ENCODE results near the gene YIPF5.

Gene YIPF5

GRCh38 chr5:144134194-144134826 lies 36.1 kb downstream of the YIPF5 start:
- ATAC-seq, result no peak
- TF ChIP-seq PATZ1 (CRISPR knock-in tag; IDR thresholded peaks at IDR 0.05; ENCODE audit: borderline replicate concordance) (no peak), CSDC2 (CRISPR knock-in tag; IDR thresholded peaks at IDR 0.05) (no peak), TCF4 (CRISPR knock-in tag; IDR thresholded peaks at IDR 0.05; ENCODE audit: borderline replicate concordance) (no peak), ESRRG (CRISPR knock-in tag; IDR thresholded peaks at IDR 0.05) (no peak), ZNF8 (CRISPR knock-in tag; IDR thresholded peaks at IDR 0.05) (no peak)

- no peak for ATAC-seq
Measured at GRCh38 chr5:144133050-144133633, 37.3 kb downstream of the YIPF5 start.

More at GRCh38 chr5:144133050-144133633, 37.3 kb downstream of the YIPF5 start:
- TF ChIP-seq ZNF8 (CRISPR knock-in tag; IDR thresholded peaks at IDR 0.05) (no peak), CREB5 (CRISPR knock-in tag; IDR thresholded peaks at IDR 0.05; ENCODE audit: low read depth) (no peak), TOX (CRISPR knock-in tag; IDR thresholded peaks at IDR 0.05; ENCODE audit: borderline replicate concordance) (no peak), OSR1 (CRISPR knock-in tag; IDR thresholded peaks at IDR 0.05) (no peak), TCF4 (CRISPR knock-in tag; IDR thresholded peaks at IDR 0.05; ENCODE audit: borderline replicate concordance) (no peak), ZC3H10 (CRISPR knock-in tag; IDR thresholded peaks at IDR 0.05) (no peak), ZNF565 (CRISPR knock-in tag; conservative IDR thresholded peaks at IDR 0.05; ENCODE audit: low read depth) (no peak), BACH2 (CRISPR knock-in tag; IDR thresholded peaks at IDR 0.05; ENCODE audit: borderline replicate concordance) (no peak), GLIS3 (CRISPR knock-in tag; IDR thresholded peaks at IDR 0.05) (no peak), ESRRG (CRISPR knock-in tag; IDR thresholded peaks at IDR 0.05) (no peak), ZFP30 (CRISPR knock-in tag; IDR thresholded peaks at IDR 0.05) (no peak), ISL1 (CRISPR knock-in tag; IDR thresholded peaks at IDR 0.05) (no peak), PPARA (CRISPR knock-in tag; IDR thresholded peaks at IDR 0.05; ENCODE audit: borderline replicate concordance) (no peak), CSDC2 (CRISPR knock-in tag; IDR thresholded peaks at IDR 0.05) (no peak), PATZ1 (CRISPR knock-in tag; IDR thresholded peaks at IDR 0.05; ENCODE audit: borderline replicate concordance) (no peak), ZNF70 (CRISPR knock-in tag; IDR thresholded peaks at IDR 0.05) (no peak), SNAI2 (CRISPR knock-in tag; IDR thresholded peaks at IDR 0.05) (no peak), ZFP3 (CRISPR knock-in tag; IDR thresholded peaks at IDR 0.05) (no peak)
- TF ChIP-seq, protein P1, sequence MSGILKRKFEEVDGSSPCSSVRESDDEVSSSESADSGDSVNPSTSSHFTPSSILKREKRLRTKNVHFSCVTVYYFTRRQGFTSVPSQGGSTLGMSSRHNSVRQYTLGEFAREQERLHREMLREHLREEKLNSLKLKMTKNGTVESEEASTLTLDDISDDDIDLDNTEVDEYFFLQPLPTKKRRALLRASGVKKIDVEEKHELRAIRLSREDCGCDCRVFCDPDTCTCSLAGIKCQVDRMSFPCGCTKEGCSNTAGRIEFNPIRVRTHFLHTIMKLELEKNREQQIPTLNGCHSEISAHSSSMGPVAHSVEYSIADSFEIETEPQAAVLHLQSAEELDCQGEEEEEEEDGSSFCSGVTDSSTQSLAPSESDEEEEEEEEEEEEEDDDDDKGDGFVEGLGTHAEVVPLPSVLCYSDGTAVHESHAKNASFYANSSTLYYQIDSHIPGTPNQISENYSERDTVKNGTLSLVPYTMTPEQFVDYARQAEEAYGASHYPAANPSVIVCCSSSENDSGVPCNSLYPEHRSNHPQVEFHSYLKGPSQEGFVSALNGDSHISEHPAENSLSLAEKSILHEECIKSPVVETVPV (CRISPR knock-in tag; IDR thresholded peaks at IDR 0.05), result no peak
- TF ChIP-seq, protein P2, sequence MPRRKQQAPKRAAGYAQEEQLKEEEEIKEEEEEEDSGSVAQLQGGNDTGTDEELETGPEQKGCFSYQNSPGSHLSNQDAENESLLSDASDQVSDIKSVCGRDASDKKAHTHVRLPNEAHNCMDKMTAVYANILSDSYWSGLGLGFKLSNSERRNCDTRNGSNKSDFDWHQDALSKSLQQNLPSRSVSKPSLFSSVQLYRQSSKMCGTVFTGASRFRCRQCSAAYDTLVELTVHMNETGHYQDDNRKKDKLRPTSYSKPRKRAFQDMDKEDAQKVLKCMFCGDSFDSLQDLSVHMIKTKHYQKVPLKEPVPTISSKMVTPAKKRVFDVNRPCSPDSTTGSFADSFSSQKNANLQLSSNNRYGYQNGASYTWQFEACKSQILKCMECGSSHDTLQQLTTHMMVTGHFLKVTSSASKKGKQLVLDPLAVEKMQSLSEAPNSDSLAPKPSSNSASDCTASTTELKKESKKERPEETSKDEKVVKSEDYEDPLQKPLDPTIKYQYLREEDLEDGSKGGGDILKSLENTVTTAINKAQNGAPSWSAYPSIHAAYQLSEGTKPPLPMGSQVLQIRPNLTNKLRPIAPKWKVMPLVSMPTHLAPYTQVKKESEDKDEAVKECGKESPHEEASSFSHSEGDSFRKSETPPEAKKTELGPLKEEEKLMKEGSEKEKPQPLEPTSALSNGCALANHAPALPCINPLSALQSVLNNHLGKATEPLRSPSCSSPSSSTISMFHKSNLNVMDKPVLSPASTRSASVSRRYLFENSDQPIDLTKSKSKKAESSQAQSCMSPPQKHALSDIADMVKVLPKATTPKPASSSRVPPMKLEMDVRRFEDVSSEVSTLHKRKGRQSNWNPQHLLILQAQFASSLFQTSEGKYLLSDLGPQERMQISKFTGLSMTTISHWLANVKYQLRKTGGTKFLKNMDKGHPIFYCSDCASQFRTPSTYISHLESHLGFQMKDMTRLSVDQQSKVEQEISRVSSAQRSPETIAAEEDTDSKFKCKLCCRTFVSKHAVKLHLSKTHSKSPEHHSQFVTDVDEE (CRISPR knock-in tag; IDR thresholded peaks at IDR 0.05), result no peak
